Body of pancreas (tissue), 4 donors: ENCODE measurements around the gene ADAP2. TPM values are rescaled to one million over a fixed set of nuclear protein-coding genes. Genes with fewer than 3 reads are reported as not detected.

ENCODE experiments used
- ATAC-seq: fragments of 150-250 bp; one replicate; pipeline ENCODE4 v1.9.1; 2016
- DNase-seq, 4 donors: peaks; one replicate each; pipeline ENCODE4 v3.0.0-alpha.2; 2019
- H3K27ac ChIP-seq, 4 donors: fragments of 200-600 bp; sonication (generic); 1 replicate in 3 of 4; 2 replicates in 1 of 4; pipeline versions ENCODE4 v1.5.1 to v1.6.1; 2016 to 2019; ENCODE audit warnings: mild to moderate bottlenecking in 1 of 4, mixed read lengths in 1 of 4, moderate library complexity in 1 of 4
- H3K27me3 ChIP-seq, 2 donors: fragments of 200-600 bp; sonication (generic); one replicate each; pipeline ENCODE4 v1.6.0; 2016; ENCODE audit warnings: mild to moderate bottlenecking in 1 of 2
- H3K36me3 ChIP-seq, 2 donors: fragments of 200-600 bp; sonication (generic); replicated peaks in 1 of 2; 2 replicates each; pipeline ENCODE4 v1.5.1; 2016; ENCODE audit warnings: low read depth in 2 of 2; ENCODE audit not compliant: insufficient read depth in 1 of 2
- H3K4me1 ChIP-seq: fragments of 200-600 bp; sonication (generic); one replicate; pipeline ENCODE4 v1.6.0; 2016
- H3K4me3 ChIP-seq, 2 donors: fragments of 200-600 bp; sonication (generic); 1 replicate in 1 of 2; 2 replicates in 1 of 2; pipeline ENCODE4 v1.5.1; 2016 to 2019
- H3K9me3 ChIP-seq, 3 donors: fragments of 200-600 bp; sonication (generic); 1 replicate in 2 of 3; 2 replicates in 1 of 3; pipeline ENCODE4 v1.5.1; 2016
- POLR2A ChIP-seq, 3 donors: fragments of 450-650 bp; IDR thresholded peaks; one replicate each; pipeline ENCODE4 v1.6.1; 2016; ENCODE audit warnings: antibody characterized with exemption in 3 of 3, mild to moderate bottlenecking in 2 of 3
- WGBS, 2 donors: methylation state at CpG; one replicate each; pipeline ENCODE4 v1.1.5; 2017; 5-methylcytosine and 5-hydroxymethylcytosine counted together
- intact Hi-C: fragments of 100-400 bp; cut with DNase I; formaldehyde crosslinking; loops from one replicate; pipeline ENCODE4 v1.15.1; 2023
- total RNA-seq, 2 donors: library from RNA; depleted of rRNA; stranded (reverse); fragments of >200 nt; gene quantifications; one replicate each; pipeline ENCODE4 v1.1.0, GENCODE V29; 2016
- TF ChIP-seq, protein P1 (sequence below), 7 experiments: fragments of 450-650 bp in 4 of 7; fragments of 200-600 bp in 3 of 7; sonication (generic) in 3 of 7; IDR thresholded peaks; one replicate each; pipeline ENCODE4 v1.5.1; 2016 to 2019; ENCODE audit warnings: antibody characterized with exemption in 7 of 7

The ADAP2 gene
- total RNA-seq, 2 donors from 2014 or later: 13.7 to 14.8 TPM

DNA sequence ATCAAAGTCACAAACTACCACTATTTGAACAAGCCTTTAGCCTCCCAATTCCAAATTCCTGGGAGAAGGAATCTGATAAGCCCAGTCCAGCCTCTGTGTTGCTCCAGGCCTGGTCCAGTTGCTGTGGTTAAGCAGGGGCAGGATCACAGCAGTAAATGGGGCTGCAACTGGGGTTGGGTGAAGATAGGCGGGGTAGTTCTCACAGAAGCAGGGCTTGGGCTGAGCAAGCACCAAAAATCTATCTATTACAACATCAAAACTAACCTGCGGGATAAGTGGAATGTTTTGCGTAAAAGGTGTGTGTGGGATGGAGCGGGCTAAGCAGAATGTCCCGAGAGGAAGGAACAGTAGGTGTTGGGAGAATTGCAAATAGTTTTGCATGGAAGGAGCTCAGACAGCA lies 26.1 kb downstream of the ADAP2 start:
- Histone ChIP-seq H3K27me3 (no peaks in the 10 kb centered on the region), H3K4me3 (no peak overlapping the region), H3K36me3 (no peaks in the 10 kb centered on the region), H3K4me1 (no peaks in the 10 kb centered on the region), H3K27ac (no peak overlapping the region), H3K9me3 (no peaks in the 10 kb centered on the region)
- DNase-seq (no peak), ATAC-seq (no peak)
- WGBS, 2 donors: 97 to 99% methylated on average over 5 of the region's 5 CpGs
- no peak for TF ChIP-seq POLR2A (IDR thresholded peaks at IDR 0.05)
- TF ChIP-seq, protein P1, sequence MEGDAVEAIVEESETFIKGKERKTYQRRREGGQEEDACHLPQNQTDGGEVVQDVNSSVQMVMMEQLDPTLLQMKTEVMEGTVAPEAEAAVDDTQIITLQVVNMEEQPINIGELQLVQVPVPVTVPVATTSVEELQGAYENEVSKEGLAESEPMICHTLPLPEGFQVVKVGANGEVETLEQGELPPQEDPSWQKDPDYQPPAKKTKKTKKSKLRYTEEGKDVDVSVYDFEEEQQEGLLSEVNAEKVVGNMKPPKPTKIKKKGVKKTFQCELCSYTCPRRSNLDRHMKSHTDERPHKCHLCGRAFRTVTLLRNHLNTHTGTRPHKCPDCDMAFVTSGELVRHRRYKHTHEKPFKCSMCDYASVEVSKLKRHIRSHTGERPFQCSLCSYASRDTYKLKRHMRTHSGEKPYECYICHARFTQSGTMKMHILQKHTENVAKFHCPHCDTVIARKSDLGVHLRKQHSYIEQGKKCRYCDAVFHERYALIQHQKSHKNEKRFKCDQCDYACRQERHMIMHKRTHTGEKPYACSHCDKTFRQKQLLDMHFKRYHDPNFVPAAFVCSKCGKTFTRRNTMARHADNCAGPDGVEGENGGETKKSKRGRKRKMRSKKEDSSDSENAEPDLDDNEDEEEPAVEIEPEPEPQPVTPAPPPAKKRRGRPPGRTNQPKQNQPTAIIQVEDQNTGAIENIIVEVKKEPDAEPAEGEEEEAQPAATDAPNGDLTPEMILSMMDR (IDR thresholded peaks at IDR 0.05): no peak
- intact Hi-C loops: no loop called here

DNA sequence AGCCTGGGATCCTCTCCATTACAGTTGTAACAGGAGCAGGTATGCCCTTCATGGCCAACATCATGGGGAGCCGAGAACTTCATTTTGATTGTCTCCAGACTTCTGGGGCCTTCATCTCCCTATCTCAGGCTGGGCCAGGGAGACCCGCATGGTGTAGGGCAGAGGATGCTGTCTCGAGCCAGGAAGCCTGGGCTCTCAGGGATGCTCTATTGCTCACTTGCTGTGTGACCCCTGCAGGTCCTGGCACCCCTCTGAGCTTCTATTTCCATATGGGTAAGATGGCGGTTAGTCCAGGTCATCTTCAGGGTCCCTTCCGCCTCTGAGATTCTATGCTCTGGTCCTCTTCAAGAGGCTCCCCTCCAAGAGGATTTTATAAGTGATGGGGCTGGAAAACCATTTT lies 28.4 kb downstream of the ADAP2 start:
- WGBS, 2 donors: 96% methylated on average over 2 to 5 of the region's 5 CpGs
- TF ChIP-seq POLR2A (IDR thresholded peaks at IDR 0.05): no peak
- TF ChIP-seq, protein P1 (IDR thresholded peaks at IDR 0.05): no peak

DNA sequence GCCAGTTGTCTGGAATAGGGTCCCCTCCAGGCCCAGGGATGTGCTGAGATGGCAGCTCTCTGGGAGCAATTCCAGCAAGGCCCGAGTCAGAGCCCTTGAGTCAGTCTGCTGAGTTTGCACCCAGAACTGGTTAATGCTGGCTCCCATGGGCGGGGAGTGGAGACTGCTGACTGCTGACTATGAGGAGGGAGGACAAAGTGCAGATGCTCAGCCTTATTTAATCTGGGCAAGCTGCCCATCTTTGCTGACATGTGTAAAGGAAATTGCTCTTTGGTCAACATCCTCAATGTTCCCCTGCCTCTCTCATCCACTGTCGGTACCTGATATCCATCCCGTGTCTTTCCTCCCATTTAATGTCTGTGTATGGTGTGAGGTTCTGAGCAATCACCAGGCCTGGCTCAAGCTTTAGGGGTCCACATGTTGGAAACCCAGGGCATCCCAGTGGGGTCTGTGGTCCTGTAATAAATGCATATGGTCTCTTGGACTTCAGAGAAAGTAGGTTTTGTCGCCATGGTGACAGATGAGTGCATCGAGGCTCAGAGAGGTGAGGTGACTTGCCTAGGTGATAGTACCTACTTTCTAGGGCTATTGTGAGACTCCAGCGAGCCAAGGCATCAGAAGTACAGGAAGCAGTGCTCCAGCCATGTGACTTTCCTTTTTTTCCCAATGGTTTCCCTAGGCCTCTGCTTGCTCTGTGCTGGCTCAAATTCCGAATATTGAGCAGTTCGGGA lies 29.1 kb downstream of the ADAP2 start:
- ATAC-seq (peak; percentile 58), DNase-seq (peak; percentile 34 to 87 (median 62))
- H3K27me3 ChIP-seq: no peaks in the 10 kb centered on the region
- TF ChIP-seq, protein P1 (IDR thresholded peaks at IDR 0.05): no peak
- TF ChIP-seq POLR2A (IDR thresholded peaks at IDR 0.05): peak in 1 of 3 donors; percentile 11
- no peaks in the 10 kb centered on the region for H3K4me1 ChIP-seq
- H3K27ac ChIP-seq: peak overlapping the region in 2 of 4 donors; percentile 8 to 52
- H3K9me3 ChIP-seq: no peaks in the 10 kb centered on the region
- intact Hi-C loops: no loop called here
- WGBS, 2 donors: 66 to 85% methylated on average over 8 to 9 of the region's 9 CpGs
- H3K4me3 ChIP-seq: no peak overlapping the region
- no peaks in the 10 kb centered on the region for H3K36me3 ChIP-seq

More for the DNA sequence above, 28.4 kb downstream of the ADAP2 start:
- H3K9me3 ChIP-seq: no peaks in the 10 kb centered on the region
- H3K27ac ChIP-seq: peak overlapping the region in 1 of 4 donors; percentile 41
- intact Hi-C loops: no loop called here
- H3K27me3 ChIP-seq: no peaks in the 10 kb centered on the region
- DNase-seq: no peak
- no peak overlapping the region for H3K4me3 ChIP-seq
- no peak for ATAC-seq
- no peaks in the 10 kb centered on the region for H3K36me3 ChIP-seq
- H3K4me1 ChIP-seq: no peaks in the 10 kb centered on the region

DNA sequence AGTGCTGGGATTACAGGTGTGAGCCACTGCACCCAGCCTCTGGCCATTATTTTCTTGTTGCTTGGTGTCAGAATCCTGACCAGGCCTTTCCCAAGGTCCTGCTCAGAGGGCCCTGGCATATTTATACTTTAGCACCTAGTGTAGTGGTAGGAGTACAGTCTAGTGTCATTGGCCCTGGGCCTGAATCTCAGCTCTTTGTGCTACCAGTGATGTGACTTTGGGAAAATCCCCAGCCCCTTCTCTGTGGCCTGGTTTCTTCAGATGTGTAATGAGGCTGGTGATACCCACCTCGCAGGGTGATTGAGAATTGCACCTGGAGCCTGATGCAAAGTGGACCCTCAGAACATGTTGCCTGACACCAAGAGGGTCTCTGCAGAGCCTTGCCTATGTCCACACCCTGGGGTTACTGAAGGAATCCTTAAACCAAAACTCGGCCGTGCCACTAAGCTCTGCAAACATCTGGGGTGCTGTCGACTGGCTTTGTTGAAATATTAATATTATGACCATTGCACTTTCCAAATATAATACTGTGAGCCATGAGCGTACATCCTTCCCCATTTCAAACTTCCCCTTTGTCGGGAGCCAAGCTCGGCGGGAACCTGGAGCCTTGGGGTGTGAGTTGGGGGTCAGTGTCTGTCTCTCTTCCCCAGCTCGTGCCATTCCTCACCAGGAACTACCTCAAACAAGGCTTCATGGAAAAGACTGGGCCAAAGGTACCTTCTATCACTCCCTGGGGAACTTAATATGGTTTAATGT lies 31.1 kb downstream of the ADAP2 start:
- Histone ChIP-seq H3K9me3 (no peaks in the 10 kb centered on the region), H3K27me3 (no peaks in the 10 kb centered on the region), H3K27ac (peak overlapping the region in 1 of 4 donors; percentile 63), H3K4me3 (no peak overlapping the region), H3K4me1 (no peaks in the 10 kb centered on the region), H3K36me3 (no peaks in the 10 kb centered on the region)
- no peak for ATAC-seq
- intact Hi-C loops: no loop called here
- DNase-seq: peak in 1 of 4 donors; percentile 55
- TF ChIP-seq POLR2A (IDR thresholded peaks at IDR 0.05): no peak
- TF ChIP-seq, protein P1 (IDR thresholded peaks at IDR 0.05): no peak
- WGBS, 2 donors: 76 to 88% methylated on average over 7 to 9 of the region's 9 CpGs
